ENCODE data around the gene PDE7B.

PDE7B gene

DNA sequence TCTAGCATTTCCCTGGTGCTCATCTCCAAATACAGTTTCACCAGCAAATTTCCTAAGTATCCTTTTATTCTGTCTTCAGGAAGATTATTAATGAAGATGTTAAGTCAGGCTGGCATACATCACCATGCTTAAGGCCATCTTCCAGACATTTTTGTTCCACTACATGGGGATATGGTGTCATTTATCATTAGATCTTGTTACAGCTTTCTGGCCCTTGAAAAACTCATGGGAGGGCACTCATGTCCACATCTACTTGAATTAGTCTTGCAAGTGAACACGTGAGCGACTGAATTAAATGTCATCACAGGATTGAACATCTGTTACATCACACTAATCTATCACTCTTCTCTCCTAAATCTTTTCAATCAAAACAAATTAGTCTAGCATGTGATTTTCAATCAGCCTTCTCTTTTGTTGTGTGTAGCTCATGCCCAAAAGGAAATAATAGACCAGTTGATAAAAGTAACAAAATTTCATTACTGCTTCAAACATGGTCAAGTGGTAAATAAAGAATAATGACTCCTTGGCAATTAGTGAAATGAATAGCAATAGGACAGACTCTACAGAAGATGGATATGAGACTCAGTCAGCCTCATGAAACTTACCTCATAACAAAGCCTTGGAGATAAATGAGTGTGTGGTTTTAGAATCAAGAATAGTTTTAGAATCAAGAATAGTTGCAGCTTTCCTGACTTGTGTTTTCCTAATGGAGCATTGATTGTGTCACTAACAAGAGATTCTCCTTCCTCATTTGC lies 318.1 kb downstream of the PDE7B start:
- no peaks in the 10 kb centered on the region for H3K36me3 ChIP-seq (ENCODE audit: control insufficient read depth, insufficient read depth, low read length)
- DNase-seq (ENCODE audit: extremely low read depth, insufficient read length), result no peak
- TF ChIP-seq, protein P1, sequence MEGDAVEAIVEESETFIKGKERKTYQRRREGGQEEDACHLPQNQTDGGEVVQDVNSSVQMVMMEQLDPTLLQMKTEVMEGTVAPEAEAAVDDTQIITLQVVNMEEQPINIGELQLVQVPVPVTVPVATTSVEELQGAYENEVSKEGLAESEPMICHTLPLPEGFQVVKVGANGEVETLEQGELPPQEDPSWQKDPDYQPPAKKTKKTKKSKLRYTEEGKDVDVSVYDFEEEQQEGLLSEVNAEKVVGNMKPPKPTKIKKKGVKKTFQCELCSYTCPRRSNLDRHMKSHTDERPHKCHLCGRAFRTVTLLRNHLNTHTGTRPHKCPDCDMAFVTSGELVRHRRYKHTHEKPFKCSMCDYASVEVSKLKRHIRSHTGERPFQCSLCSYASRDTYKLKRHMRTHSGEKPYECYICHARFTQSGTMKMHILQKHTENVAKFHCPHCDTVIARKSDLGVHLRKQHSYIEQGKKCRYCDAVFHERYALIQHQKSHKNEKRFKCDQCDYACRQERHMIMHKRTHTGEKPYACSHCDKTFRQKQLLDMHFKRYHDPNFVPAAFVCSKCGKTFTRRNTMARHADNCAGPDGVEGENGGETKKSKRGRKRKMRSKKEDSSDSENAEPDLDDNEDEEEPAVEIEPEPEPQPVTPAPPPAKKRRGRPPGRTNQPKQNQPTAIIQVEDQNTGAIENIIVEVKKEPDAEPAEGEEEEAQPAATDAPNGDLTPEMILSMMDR (IDR thresholded peaks at IDR 0.05; ENCODE audit: insufficient read depth, low read length, poor library complexity, severe bottlenecking), result no peak
- no peaks in the 10 kb centered on the region for H3K27me3 ChIP-seq (replicated peaks; ENCODE audit: control insufficient read depth, insufficient read depth, low read length)
- no peak overlapping the region for H3K4me3 ChIP-seq (replicated peaks; ENCODE audit: low read depth, low read length)

DNA sequence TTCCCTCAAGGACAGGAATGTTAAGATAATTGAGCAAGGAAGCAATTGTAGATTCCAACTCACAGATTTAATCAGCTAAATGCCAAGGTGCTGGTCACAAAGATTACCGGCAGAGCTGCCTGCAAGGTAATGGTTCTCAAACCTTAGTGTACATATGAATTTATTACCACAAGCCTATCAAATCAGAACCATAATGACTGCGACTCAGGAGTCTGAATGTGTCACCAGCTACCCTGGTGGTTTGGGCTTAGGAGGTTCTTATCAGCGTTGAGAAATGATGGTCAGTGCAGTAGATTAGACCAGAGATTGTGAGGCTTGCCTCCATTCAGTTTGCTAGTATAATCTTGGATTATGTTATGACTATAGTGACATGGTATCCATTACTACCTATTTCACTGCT lies 319.7 kb downstream of the PDE7B start:
- DNase-seq (ENCODE audit: extremely low read depth, insufficient read length), result no peak
- Histone ChIP-seq H3K27me3 (replicated peaks; ENCODE audit: control insufficient read depth, insufficient read depth, low read length) (no peaks in the 10 kb centered on the region), H3K4me3 (replicated peaks; ENCODE audit: low read depth, low read length) (no peak overlapping the region), H3K36me3 (ENCODE audit: control insufficient read depth, insufficient read depth, low read length) (no peaks in the 10 kb centered on the region)
- TF ChIP-seq, protein P1 (IDR thresholded peaks at IDR 0.05; ENCODE audit: insufficient read depth, low read length, poor library complexity, severe bottlenecking), result no peak

DNA sequence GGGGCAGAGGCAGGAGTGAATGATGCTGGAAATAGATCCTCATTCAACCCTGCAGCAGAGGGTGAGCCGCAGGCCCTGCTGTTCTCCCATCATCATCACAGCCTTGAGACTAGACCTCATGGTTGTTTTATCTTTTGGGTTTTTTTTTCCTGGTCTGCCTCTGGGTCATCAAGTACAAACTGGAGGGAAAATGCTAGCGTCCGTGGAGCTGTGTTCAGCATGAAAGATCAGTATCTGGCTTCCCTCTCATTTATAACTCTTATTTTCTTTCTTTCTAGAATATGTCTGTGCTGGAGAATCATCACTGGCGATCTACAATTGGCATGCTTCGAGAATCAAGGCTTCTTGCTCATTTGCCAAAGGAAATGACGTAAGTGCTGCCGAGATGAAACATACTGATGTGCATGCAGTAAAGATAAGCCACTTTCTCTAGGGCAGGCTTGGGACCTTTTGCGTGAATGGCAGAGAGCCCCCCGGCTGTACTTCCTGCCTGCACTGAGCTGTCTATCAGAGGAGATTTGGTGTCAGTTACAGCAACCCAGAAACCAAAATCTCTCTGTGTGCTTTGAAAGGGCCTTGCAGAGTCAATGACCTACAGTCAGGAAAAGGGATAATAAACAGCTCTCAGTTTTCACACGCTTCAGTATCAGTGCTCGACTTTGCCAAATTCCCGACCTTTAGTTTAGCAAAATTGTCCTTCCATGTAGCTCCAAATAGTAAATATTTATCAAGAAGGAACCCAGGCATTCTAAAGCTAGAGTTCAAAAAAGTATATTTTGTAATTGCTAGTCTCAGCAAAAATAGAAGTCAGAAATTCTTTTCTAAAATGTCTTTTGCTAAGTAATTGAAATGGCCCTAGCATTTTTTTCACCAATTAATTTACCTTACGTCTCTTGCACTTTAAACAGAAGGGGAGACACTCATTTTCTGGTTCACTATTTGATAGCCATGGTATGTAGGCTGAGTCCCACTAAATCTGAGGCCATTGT lies 322.3 kb downstream of the PDE7B start:
- Histone ChIP-seq H3K4me3 (replicated peaks; ENCODE audit: low read depth, low read length) (no peak overlapping the region), H3K27me3 (replicated peaks; ENCODE audit: control insufficient read depth, insufficient read depth, low read length) (no peaks in the 10 kb centered on the region), H3K36me3 (ENCODE audit: control insufficient read depth, insufficient read depth, low read length) (no peaks in the 10 kb centered on the region)
- DNase-seq (ENCODE audit: extremely low read depth, insufficient read length), result no peak
- TF ChIP-seq, protein P1 (IDR thresholded peaks at IDR 0.05; ENCODE audit: insufficient read depth, low read length, poor library complexity, severe bottlenecking), result no peak

DNA sequence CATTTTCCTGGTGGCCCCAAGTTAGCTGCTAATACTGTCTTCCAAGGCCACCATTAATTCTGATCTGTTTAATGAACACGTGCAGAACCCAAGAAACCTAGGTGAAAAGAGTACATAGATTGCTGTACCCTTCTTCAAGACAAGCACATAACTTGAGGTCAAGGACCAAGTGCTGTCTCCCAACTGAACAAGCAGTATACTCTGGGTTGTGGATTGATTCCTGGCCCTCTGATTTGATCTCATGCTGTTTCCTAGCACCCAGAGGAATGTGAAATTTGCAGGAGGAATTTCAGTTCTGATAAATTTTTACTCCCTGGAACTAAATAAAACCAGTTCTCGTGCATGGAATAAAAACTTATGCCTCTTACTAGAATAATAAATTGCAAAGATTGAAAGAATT lies 323.0 kb downstream of the PDE7B start:
- H3K4me3 ChIP-seq (replicated peaks; ENCODE audit: low read depth, low read length), result no peak overlapping the region

DNA sequence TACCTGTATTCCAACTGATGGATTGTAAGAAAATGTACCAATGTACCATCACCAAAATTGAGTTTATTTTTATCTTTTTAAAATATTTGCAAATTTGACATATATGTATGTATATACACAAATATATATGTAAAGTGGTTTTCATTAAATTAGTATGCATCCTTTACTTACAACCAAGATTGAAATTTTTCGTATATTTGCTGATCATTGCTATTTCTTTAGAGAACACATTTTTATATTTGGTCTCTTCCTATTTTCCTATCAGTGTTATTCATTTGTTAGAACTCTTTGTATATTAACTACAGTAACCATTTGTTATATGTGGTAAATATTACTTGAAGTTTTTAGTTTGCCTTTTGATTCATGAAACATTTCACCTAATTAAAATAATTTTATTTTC lies 324.4 kb downstream of the PDE7B start:
- Histone ChIP-seq H3K4me3 (replicated peaks; ENCODE audit: low read depth, low read length) (no peak overlapping the region), H3K27me3 (replicated peaks; ENCODE audit: control insufficient read depth, insufficient read depth, low read length) (no peaks in the 10 kb centered on the region), H3K36me3 (ENCODE audit: control insufficient read depth, insufficient read depth, low read length) (no peaks in the 10 kb centered on the region)
- TF ChIP-seq, protein P1 (IDR thresholded peaks at IDR 0.05; ENCODE audit: insufficient read depth, low read length, poor library complexity, severe bottlenecking), result no peak
- no peak for DNase-seq (ENCODE audit: extremely low read depth, insufficient read length)

More for the DNA sequence above, 323.0 kb downstream of the PDE7B start:
- TF ChIP-seq, protein P1 (IDR thresholded peaks at IDR 0.05; ENCODE audit: insufficient read depth, low read length, poor library complexity, severe bottlenecking), result no peak
- no peaks in the 10 kb centered on the region for H3K27me3 ChIP-seq (replicated peaks; ENCODE audit: control insufficient read depth, insufficient read depth, low read length)
- no peak for DNase-seq (ENCODE audit: extremely low read depth, insufficient read length)
- H3K36me3 ChIP-seq (ENCODE audit: control insufficient read depth, insufficient read depth, low read length), result no peaks in the 10 kb centered on the region

All from GM06990 (cell line).